IMR-90 (cell line): Measurements from ENCODE around the gene HDAC2. TPM values are rescaled to one million over a fixed set of nuclear protein-coding genes. Genes with fewer than 3 reads are reported as not detected.

Experiments
- ATAC-seq: fragments of 200-7000 bp; cut with Tn5 transposase; 2 replicates; pipeline ENCODE4 v1.9.1; 2020; ENCODE audit warnings: low read depth, mild to moderate bottlenecking, moderate library complexity
- BruUV-seq: library from RNA; stranded (reverse); fragments of 400-500 nt; replicated peaks from 2 replicates; lab custom pipeline; 2021; lab: Mats Ljungman, UMichigan
- CTCF ChIA-PET: fragments of 300-600 bp; formaldehyde crosslinking; extraction: SDS; loops from one replicate; lab custom pipeline; 2021; ENCODE audit warnings: antibody characterized with exemption; lab: Yijun Ruan, JAX
- POLR2A ChIA-PET: fragments of 300-600 bp; sonication (Branson Sonifier 250); formaldehyde crosslinking; loops from one replicate; lab custom pipeline; 2022; ENCODE audit warnings: antibody characterized with exemption; ENCODE audit not compliant: unreplicated experiment; lab: Charles Lee
- DNase-seq: peaks from one replicate; pipeline ENCODE4 v3.0.0; 2013
- H2AFZ ChIP-seq: replicated peaks from 2 replicates; pipeline ENCODE3; 2013; ENCODE audit warnings: low read length, mild to moderate bottlenecking; ENCODE audit not compliant: poor library complexity
- H2AK5ac ChIP-seq: 2 replicates; pipeline ENCODE4 v1.6.1; 2013; ENCODE audit warnings: low read depth, low read length, inconsistent platforms
- H2AK9ac ChIP-seq: replicated peaks from 2 replicates; pipeline ENCODE3; 2013; ENCODE audit warnings: mild to moderate bottlenecking, low read depth, low read length, moderate library complexity; ENCODE audit not compliant: poor library complexity
- H2BK120ac ChIP-seq: 2 replicates; pipeline ENCODE4 v1.6.1; 2013; ENCODE audit warnings: low read depth, low read length, inconsistent platforms
- H2BK15ac ChIP-seq: 3 replicates; pipeline ENCODE4 v1.6.1; 2013; ENCODE audit warnings: low read depth, low read length, inconsistent platforms
- H2BK20ac ChIP-seq: 2 replicates; pipeline ENCODE4 v1.6.1; 2013; ENCODE audit warnings: low read depth, mild to moderate bottlenecking, inconsistent platforms, low read length, moderate library complexity
- H2BK5ac ChIP-seq: 2 replicates; pipeline ENCODE4 v1.6.1; 2013; ENCODE audit warnings: mild to moderate bottlenecking, low read depth, low read length, inconsistent platforms; ENCODE audit not compliant: poor library complexity, severe bottlenecking
- H3K14ac ChIP-seq: replicated peaks from 2 replicates; pipeline ENCODE4 v1.6.1; 2013; ENCODE audit warnings: low read depth, low read length, inconsistent platforms
- H3K18ac ChIP-seq: 2 replicates; pipeline ENCODE4 v1.6.1; 2013; ENCODE audit warnings: low read depth, low read length, control low read depth
- H3K23ac ChIP-seq: 2 replicates; pipeline ENCODE4 v1.6.1; 2013; ENCODE audit warnings: low read depth, low read length, inconsistent platforms
- H3K27ac ChIP-seq: 2 replicates; pipeline ENCODE4 v1.5.1; 2013; ENCODE audit warnings: mild to moderate bottlenecking, control low read depth, low read length; ENCODE audit not compliant: insufficient read depth
- H3K27me3 ChIP-seq: 2 replicates; pipeline ENCODE4 v1.6.1; 2013; ENCODE audit warnings: low read length; ENCODE audit not compliant: control insufficient read depth, insufficient read depth
- H3K36me3 ChIP-seq: 2 replicates; pipeline ENCODE4 v1.6.1; 2013; ENCODE audit warnings: low read length, mixed read lengths; ENCODE audit not compliant: control insufficient read depth, insufficient read depth
- H3K4ac ChIP-seq: 2 replicates; pipeline ENCODE4 v1.6.1; 2013; ENCODE audit warnings: low read depth, low read length, inconsistent platforms
- H3K4me1 ChIP-seq: 2 replicates; pipeline ENCODE4 v1.6.1; 2013; ENCODE audit warnings: low read length, mixed read lengths; ENCODE audit not compliant: control insufficient read depth, insufficient read depth
- H3K4me2 ChIP-seq: 2 replicates; pipeline ENCODE4 v1.6.1; 2013; ENCODE audit warnings: low read depth, mild to moderate bottlenecking, control low read depth, low read length, moderate library complexity
- H3K4me3 ChIP-seq: 2 replicates; pipeline ENCODE4 v1.5.1; 2013; ENCODE audit warnings: low read depth, mild to moderate bottlenecking, control low read depth, low read length, moderate library complexity; ENCODE audit not compliant: insufficient read depth
- H3K56ac ChIP-seq: 2 replicates; pipeline ENCODE4 v1.6.1; 2013; ENCODE audit warnings: low read length, inconsistent platforms; ENCODE audit not compliant: insufficient read depth; ENCODE audit errors: extremely low read depth
- H3K79me1 ChIP-seq, 2 experiments: 2 replicates each; pipeline ENCODE4 v1.6.1; 2013; ENCODE audit warnings: low read length in 2 of 2, inconsistent platforms in 1 of 2, low read depth in 1 of 2
- H3K9ac ChIP-seq: 2 replicates; pipeline ENCODE4 v1.6.1; 2013; ENCODE audit warnings: low read depth, low read length, control low read depth
- H3K9me1 ChIP-seq: 2 replicates; pipeline ENCODE4 v1.6.1; 2013; ENCODE audit warnings: low read length, inconsistent platforms; ENCODE audit not compliant: insufficient read depth
- H3K9me3 ChIP-seq: 2 replicates; pipeline ENCODE4 v1.6.1; 2013; ENCODE audit warnings: low read length; ENCODE audit not compliant: control insufficient read depth, insufficient read depth
- H4K20me1 ChIP-seq: 2 replicates; pipeline ENCODE4 v1.6.1; 2013; ENCODE audit warnings: low read length, inconsistent platforms; ENCODE audit not compliant: insufficient read depth
- H4K5ac ChIP-seq: 2 replicates; pipeline ENCODE4 v1.6.1; 2013; ENCODE audit warnings: mild to moderate bottlenecking, low read depth, low read length, control low read depth
- H4K8ac ChIP-seq, 2 experiments: 2 replicates each; pipeline ENCODE4 v1.6.1; 2013; ENCODE audit warnings: low read depth in 2 of 2, low read length in 2 of 2, control low read depth in 1 of 2, inconsistent platforms in 1 of 2
- H4K91ac ChIP-seq: 2 replicates; pipeline ENCODE4 v1.6.1; 2013; ENCODE audit warnings: low read depth, low read length, inconsistent platforms; ENCODE audit not compliant: insufficient read depth
- BHLHE40 ChIP-seq: fragments of 150-350 bp; IDR thresholded peaks from 2 replicates; pipeline ENCODE4 v1.6.1; 2016; ENCODE audit warnings: mild to moderate bottlenecking, low read depth, low read length
- CEBPB ChIP-seq: IDR thresholded peaks from 2 replicates; pipeline ENCODE4 v1.6.1; 2012; ENCODE audit warnings: low read depth, low read length, improper control_type of control experiment
- CHD1 ChIP-seq: IDR thresholded peaks from 2 replicates; pipeline ENCODE4 v1.6.1; 2012; ENCODE audit warnings: low read depth, low read length, improper control_type of control experiment
- FOS ChIP-seq: fragments of 150-350 bp; IDR thresholded peaks from 2 replicates; pipeline ENCODE4 v1.6.1; 2016; ENCODE audit warnings: low read depth, low read length
- MAFK ChIP-seq: IDR thresholded peaks from 2 replicates; pipeline ENCODE4 v1.6.1; 2012; ENCODE audit warnings: low read depth, low read length, improper control_type of control experiment
- MAZ ChIP-seq: IDR thresholded peaks from 2 replicates; pipeline ENCODE4 v1.6.1; 2012; ENCODE audit warnings: low read depth, mild to moderate bottlenecking, low read length, improper control_type of control experiment, moderate library complexity, borderline replicate concordance
- MXI1 ChIP-seq: IDR thresholded peaks from 2 replicates; pipeline ENCODE4 v1.6.1; 2012; ENCODE audit warnings: low read depth, mild to moderate bottlenecking, low read length, moderate library complexity, borderline replicate concordance
- NFE2L2 ChIP-seq: fragments of 150-350 bp; IDR thresholded peaks from 2 replicates; pipeline ENCODE4 v1.6.1; 2016; ENCODE audit warnings: low read depth, mild to moderate bottlenecking, low read length
- POLR2A ChIP-seq: IDR thresholded peaks from 2 replicates; pipeline ENCODE4 v1.6.1; 2012; ENCODE audit warnings: mild to moderate bottlenecking, low read depth, low read length
- RAD21 ChIP-seq: IDR thresholded peaks from 2 replicates; pipeline ENCODE4 v1.6.1; 2012; ENCODE audit warnings: low read length, improper control_type of control experiment
- RFX5 ChIP-seq: IDR thresholded peaks from 2 replicates; pipeline ENCODE4 v1.8.0; 2012; ENCODE audit warnings: low read depth, mild to moderate bottlenecking, low read length, moderate library complexity
- SMC3 ChIP-seq: fragments of 150-350 bp; IDR thresholded peaks from 2 replicates; pipeline ENCODE4 v1.6.1; 2016; ENCODE audit warnings: low read depth, mild to moderate bottlenecking, antibody characterized with exemption, low read length, moderate library complexity
- dilution Hi-C: fragments of 300-500 bp; cut with HindIII; formaldehyde crosslinking; loops from one replicate; pipeline ENCODE4 v1.14.3; 2018; ENCODE audit warnings: low sequenced_read_pairs; ENCODE audit not compliant: unreplicated experiment
- in situ Hi-C: fragments of 300-500 bp; cut with MboI; formaldehyde crosslinking; loops from 3 replicates; pipeline ENCODE4 v1.14.3; 2019; ENCODE audit warnings: low sequenced_read_pairs, inconsistent platforms, mixed read lengths
- intact Hi-C: fragments of 100-400 bp; cut with micrococcal nuclease; formaldehyde crosslinking; loops from 2 replicates; pipeline ENCODE4 v1.10.0; 2022
- polyA plus RNA-seq, 3 experiments: library from polyadenylated mRNA; depleted of rRNA; stranded (reverse); fragments of >200 nt; gene quantifications; 2 replicates each; pipeline ENCODE4 v1.2.3, GENCODE V29; 2012; ENCODE audit warnings: low replicate concordance in 1 of 3
- total RNA-seq: library from RNA; depleted of rRNA; stranded (reverse); fragments of >200 nt; gene quantifications from 2 replicates; pipeline ENCODE4 v1.2.3, GENCODE V29; 2012
- TF ChIP-seq, protein P1 (sequence below): fragments of 150-350 bp; IDR thresholded peaks from 2 replicates; pipeline ENCODE4 v1.6.1; 2017; ENCODE audit warnings: mild to moderate bottlenecking, antibody characterized with exemption, low read length, low read depth
- TF ChIP-seq, protein P2 (sequence below): conservative IDR thresholded peaks from 2 replicates; pipeline ENCODE4 v1.5.1; 2012; ENCODE audit warnings: mild to moderate bottlenecking, low read depth, low read length, improper control_type of control experiment
- TF ChIP-seq, protein P3 (sequence below): fragments of 150-350 bp; IDR thresholded peaks from 2 replicates; pipeline ENCODE4 v1.6.1; 2016; ENCODE audit warnings: low read depth, mild to moderate bottlenecking, low read length, moderate library complexity, borderline replicate concordance

Gene HDAC2
- total and polyA plus RNA-seq, 2 of the 4 experiments (the other 2 are of a cell fraction) = 72.6 to 122 TPM

DNA sequence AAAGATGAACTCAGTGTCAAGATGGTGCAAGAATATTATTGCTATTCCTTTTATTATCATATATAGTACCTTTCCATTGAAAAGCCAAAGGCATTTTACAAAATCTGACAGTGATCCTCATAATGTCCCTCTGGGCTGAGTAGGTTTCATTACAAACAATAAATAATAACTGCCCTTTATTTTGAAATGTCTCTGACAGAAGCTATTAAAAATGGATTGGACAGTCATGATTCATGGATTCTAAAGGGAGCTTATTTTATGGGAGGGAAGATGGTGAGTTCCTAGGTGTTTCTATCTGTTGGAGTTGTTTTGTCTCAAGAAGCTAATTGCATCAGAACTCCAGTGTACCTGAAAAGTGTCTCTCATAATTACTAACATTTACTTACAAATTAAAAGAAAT is 30.4 kb upstream of the HDAC2 start:
- in situ Hi-C loops = no loop called here
- Histone ChIP-seq H3K9me3 (peaks cover 3% of the 10 kb centered on the region; the same call in 1 of the 2 replicates), H3K18ac (no peak overlapping the region), H3K27me3 (no peaks in the 10 kb centered on the region), H3K79me1 (peaks cover 5 to 20% of the 10 kb centered on the region in 2 experiments), H3K56ac (no peak overlapping the region), H2AFZ (no peak overlapping the region), H3K27ac (no peak overlapping the region), H4K8ac (no peak overlapping the region), H3K23ac (no peak overlapping the region), H2BK5ac (no peak overlapping the region), H2BK120ac (no peak overlapping the region), H4K91ac (no peak overlapping the region), H4K5ac (no peak overlapping the region), H3K9me1 (peaks cover 5% of the 10 kb centered on the region; the same call in 1 of the 2 replicates), H2BK20ac (no peak overlapping the region), H3K14ac (no peak overlapping the region), H3K9ac (no peak overlapping the region), H3K4me1 (peaks cover 10% of the 10 kb centered on the region), H2BK15ac (no peak overlapping the region), H3K36me3 (no peaks in the 10 kb centered on the region), H4K20me1 (no peaks in the 10 kb centered on the region), H2AK5ac (no peak overlapping the region), H3K4me3 (no peak overlapping the region), H3K4me2 (no peak overlapping the region), H2AK9ac (no peak overlapping the region), H3K4ac (no peak overlapping the region; the same call in 1 of the 2 replicates)
- CTCF ChIA-PET = interaction anchor here (0.6 to 1.0 kb wide), 2 partner anchors 23 to 125 kb away, joined by 3 to 4 read pairs; no protein-coding TSS in a partner anchor
- ATAC-seq (no peak), DNase-seq (no peak)
- dilution Hi-C loops = no loop called here
- POLR2A ChIA-PET = no interaction called here
- intact Hi-C loops = no loop called here
- BruUV-seq = no TSS peak
- TF ChIP-seq CEBPB (no peak), POLR2A (no peak), MAZ (no peak), RAD21 (no peak), MXI1 (no peak), SMC3 (no peak), MAFK (no peak), BHLHE40 (no peak), FOS (no peak), NFE2L2 (no peak), RFX5 (no peak), CHD1 (no peak)
- TF ChIP-seq, protein P1, sequence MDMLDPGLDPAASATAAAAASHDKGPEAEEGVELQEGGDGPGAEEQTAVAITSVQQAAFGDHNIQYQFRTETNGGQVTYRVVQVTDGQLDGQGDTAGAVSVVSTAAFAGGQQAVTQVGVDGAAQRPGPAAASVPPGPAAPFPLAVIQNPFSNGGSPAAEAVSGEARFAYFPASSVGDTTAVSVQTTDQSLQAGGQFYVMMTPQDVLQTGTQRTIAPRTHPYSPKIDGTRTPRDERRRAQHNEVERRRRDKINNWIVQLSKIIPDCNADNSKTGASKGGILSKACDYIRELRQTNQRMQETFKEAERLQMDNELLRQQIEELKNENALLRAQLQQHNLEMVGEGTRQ = no peak
- TF ChIP-seq, protein P2, sequence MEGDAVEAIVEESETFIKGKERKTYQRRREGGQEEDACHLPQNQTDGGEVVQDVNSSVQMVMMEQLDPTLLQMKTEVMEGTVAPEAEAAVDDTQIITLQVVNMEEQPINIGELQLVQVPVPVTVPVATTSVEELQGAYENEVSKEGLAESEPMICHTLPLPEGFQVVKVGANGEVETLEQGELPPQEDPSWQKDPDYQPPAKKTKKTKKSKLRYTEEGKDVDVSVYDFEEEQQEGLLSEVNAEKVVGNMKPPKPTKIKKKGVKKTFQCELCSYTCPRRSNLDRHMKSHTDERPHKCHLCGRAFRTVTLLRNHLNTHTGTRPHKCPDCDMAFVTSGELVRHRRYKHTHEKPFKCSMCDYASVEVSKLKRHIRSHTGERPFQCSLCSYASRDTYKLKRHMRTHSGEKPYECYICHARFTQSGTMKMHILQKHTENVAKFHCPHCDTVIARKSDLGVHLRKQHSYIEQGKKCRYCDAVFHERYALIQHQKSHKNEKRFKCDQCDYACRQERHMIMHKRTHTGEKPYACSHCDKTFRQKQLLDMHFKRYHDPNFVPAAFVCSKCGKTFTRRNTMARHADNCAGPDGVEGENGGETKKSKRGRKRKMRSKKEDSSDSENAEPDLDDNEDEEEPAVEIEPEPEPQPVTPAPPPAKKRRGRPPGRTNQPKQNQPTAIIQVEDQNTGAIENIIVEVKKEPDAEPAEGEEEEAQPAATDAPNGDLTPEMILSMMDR = no peak
- TF ChIP-seq, protein P3, sequence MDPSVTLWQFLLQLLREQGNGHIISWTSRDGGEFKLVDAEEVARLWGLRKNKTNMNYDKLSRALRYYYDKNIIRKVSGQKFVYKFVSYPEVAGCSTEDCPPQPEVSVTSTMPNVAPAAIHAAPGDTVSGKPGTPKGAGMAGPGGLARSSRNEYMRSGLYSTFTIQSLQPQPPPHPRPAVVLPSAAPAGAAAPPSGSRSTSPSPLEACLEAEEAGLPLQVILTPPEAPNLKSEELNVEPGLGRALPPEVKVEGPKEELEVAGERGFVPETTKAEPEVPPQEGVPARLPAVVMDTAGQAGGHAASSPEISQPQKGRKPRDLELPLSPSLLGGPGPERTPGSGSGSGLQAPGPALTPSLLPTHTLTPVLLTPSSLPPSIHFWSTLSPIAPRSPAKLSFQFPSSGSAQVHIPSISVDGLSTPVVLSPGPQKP = no peak
